ENCODE results near the gene ARMC5. TPM values are rescaled to one million over a fixed set of nuclear protein-coding genes. Genes with fewer than 3 reads are reported as not detected.

ARMC5 gene
- total and polyA plus RNA-seq, 9 of the 15 experiments (the other 6 are each of a cell fraction or from before 2014, with no cell fraction given), result 0.11 to 13.5 (median 2.1) TPM

- TF ChIP-seq NCOR1 (IDR thresholded peaks at IDR 0.05) (no peak), ZBTB5 (IDR thresholded peaks at IDR 0.05) (no peak), E2F3 (CRISPR knock-in tag; IDR thresholded peaks at IDR 0.05) (no peak), DACH1 (IDR thresholded peaks at IDR 0.05; ENCODE audit: partially characterized antibody) (peak; percentile 38), SAFB2 (IDR thresholded peaks at IDR 0.05; ENCODE audit: borderline replicate concordance, low read depth, low read length, severe bottlenecking) (no peak), ELF1 (tag; IDR thresholded peaks at IDR 0.05) (peak; percentile 93), HDAC1 (IDR thresholded peaks at IDR 0.05) (peak in 1 of 2 experiments; percentile 77; a peak in 2 of 4 replicates), ATF2 (CRISPR knock-in tag; IDR thresholded peaks at IDR 0.05) (no peak), EGR1 (conservative IDR thresholded peaks at IDR 0.05) (0 out of 2 replicates have a peak, but pooled peaks have one; percentile 9), PURB (CRISPR knock-in tag; IDR thresholded peaks at IDR 0.05; ENCODE audit: low read depth) (no peak), TRIM24 (IDR thresholded peaks at IDR 0.05) (0 out of 4 replicates have a peak, but pooled peaks of 1 of the 2 experiments have one; percentile 34), SMAD1 (IDR thresholded peaks at IDR 0.05; ENCODE audit: low read depth, low read length, partially characterized antibody) (peak; percentile 66), ZNF24 (IDR thresholded peaks at IDR 0.05) (peak; percentile 80)
- TF ChIP-seq, protein P1, sequence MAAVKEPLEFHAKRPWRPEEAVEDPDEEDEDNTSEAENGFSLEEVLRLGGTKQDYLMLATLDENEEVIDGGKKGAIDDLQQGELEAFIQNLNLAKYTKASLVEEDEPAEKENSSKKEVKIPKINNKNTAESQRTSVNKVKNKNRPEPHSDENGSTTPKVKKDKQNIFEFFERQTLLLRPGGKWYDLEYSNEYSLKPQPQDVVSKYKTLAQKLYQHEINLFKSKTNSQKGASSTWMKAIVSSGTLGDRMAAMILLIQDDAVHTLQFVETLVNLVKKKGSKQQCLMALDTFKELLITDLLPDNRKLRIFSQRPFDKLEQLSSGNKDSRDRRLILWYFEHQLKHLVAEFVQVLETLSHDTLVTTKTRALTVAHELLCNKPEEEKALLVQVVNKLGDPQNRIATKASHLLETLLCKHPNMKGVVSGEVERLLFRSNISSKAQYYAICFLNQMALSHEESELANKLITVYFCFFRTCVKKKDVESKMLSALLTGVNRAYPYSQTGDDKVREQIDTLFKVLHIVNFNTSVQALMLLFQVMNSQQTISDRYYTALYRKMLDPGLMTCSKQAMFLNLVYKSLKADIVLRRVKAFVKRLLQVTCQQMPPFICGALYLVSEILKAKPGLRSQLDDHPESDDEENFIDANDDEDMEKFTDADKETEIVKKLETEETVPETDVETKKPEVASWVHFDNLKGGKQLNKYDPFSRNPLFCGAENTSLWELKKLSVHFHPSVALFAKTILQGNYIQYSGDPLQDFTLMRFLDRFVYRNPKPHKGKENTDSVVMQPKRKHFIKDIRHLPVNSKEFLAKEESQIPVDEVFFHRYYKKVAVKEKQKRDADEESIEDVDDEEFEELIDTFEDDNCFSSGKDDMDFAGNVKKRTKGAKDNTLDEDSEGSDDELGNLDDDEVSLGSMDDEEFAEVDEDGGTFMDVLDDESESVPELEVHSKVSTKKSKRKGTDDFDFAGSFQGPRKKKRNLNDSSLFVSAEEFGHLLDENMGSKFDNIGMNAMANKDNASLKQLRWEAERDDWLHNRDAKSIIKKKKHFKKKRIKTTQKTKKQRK (IDR thresholded peaks at IDR 0.05; ENCODE audit: borderline replicate concordance, low read depth, low read length), result no peak
- TF ChIP-seq, protein P2, sequence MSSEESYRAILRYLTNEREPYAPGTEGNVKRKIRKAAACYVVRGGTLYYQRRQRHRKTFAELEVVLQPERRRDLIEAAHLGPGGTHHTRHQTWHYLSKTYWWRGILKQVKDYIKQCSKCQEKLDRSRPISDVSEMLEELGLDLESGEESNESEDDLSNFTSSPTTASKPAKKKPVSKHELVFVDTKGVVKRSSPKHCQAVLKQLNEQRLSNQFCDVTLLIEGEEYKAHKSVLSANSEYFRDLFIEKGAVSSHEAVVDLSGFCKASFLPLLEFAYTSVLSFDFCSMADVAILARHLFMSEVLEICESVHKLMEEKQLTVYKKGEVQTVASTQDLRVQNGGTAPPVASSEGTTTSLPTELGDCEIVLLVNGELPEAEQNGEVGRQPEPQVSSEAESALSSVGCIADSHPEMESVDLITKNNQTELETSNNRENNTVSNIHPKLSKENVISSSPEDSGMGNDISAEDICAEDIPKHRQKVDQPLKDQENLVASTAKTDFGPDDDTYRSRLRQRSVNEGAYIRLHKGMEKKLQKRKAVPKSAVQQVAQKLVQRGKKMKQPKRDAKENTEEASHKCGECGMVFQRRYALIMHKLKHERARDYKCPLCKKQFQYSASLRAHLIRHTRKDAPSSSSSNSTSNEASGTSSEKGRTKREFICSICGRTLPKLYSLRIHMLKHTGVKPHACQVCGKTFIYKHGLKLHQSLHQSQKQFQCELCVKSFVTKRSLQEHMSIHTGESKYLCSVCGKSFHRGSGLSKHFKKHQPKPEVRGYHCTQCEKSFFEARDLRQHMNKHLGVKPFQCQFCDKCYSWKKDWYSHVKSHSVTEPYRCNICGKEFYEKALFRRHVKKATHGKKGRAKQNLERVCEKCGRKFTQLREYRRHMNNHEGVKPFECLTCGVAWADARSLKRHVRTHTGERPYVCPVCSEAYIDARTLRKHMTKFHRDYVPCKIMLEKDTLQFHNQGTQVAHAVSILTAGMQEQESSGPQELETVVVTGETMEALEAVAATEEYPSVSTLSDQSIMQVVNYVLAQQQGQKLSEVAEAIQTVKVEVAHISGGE (CRISPR knock-in tag; IDR thresholded peaks at IDR 0.05), result peak in 2 of 3 experiments; percentile 38 to 80; a peak in 3 of 6 replicates
- TF ChIP-seq, protein P3, sequence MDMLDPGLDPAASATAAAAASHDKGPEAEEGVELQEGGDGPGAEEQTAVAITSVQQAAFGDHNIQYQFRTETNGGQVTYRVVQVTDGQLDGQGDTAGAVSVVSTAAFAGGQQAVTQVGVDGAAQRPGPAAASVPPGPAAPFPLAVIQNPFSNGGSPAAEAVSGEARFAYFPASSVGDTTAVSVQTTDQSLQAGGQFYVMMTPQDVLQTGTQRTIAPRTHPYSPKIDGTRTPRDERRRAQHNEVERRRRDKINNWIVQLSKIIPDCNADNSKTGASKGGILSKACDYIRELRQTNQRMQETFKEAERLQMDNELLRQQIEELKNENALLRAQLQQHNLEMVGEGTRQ (CRISPR knock-in tag; IDR thresholded peaks at IDR 0.05), result no peak
These were observed 48.8 kb downstream of the ARMC5 start, which contains the start of gene RUSF1 (continued) for GRCh38 chr16:31507929-31508705.
